SK-N-MC (cell line): ENCODE measurements around the gene FOXC1.

ENCODE experiments used
- EZH2 ChIP-seq: fragments of 200-600 bp; sonication (generic); IDR thresholded peaks from one replicate; pipeline ENCODE4 v1.6.1; 2017; ENCODE audit warnings: antibody characterized with exemption
- FOXP2 ChIP-seq: optimal IDR thresholded peaks from 2 replicates; pipeline ENCODE3; 2011; ENCODE audit warnings: mild to moderate bottlenecking, moderate library complexity; ENCODE audit not compliant: insufficient read depth; ENCODE audit errors: extremely low read length, control extremely low read depth
- POLR2AphosphoS5 ChIP-seq: IDR thresholded peaks from 2 replicates; pipeline ENCODE4 v1.6.1; 2012; ENCODE audit warnings: mild to moderate bottlenecking, low read depth, low read length, borderline replicate concordance

- TF ChIP-seq POLR2AphosphoS5 (no peak), EZH2 (no peak), FOXP2 (no peak)
Measured at GRCh38 chr6:1602049-1602713, 7.5 kb upstream of the FOXC1 start.
